Stimulated activated CD4-positive, alpha-beta T cell treated with anti-CD3 and anti-CD28 coated beads, Interleukin-12 subunit alpha, Interleukin-12 subunit beta, amount 100 ng/mL, for 4 hours (primary cell): ENCODE data around the gene PARD6B.

Experiments used
- DNase-seq: peaks from one replicate; pipeline ENCODE4 v3.0.0-alpha.2; 2020

PARD6B gene

GRCh38 chr20:50802289-50802688 lies 70.9 kb downstream of the PARD6B start:
- DNase-seq: no peak

- no peak for DNase-seq
These were observed 73.3 kb downstream of the PARD6B start for GRCh38 chr20:50804437-50805348.

GRCh38 chr20:50805349-50805684 lies 73.9 kb downstream of the PARD6B start:
- DNase-seq: no peak

- no peak for DNase-seq
These were observed 74.9 kb downstream of the PARD6B start for GRCh38 chr20:50806126-50806768.
